Measurements from ENCODE around the gene ARID5B.

DNA sequence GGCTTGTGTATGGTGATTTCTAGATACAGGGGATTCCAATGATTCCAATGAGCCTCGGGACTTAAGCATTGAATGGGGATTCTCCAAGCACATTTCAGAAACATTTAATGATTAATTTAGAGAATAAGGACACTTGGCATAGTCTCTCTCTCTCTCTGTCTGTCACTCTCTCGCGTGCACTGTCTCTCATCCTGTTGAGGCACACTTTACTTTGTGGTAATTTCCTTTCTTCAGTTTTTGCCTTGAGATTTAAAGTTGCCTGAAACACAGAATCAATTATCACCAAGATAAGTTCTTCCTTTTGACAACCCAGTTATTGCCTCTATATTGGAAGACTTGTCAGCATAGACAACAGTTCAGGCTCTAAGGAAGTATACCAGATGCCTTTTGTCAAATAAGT, 131.6 kb downstream of the ARID5B start:
- TF ChIP-seq, protein P1, sequence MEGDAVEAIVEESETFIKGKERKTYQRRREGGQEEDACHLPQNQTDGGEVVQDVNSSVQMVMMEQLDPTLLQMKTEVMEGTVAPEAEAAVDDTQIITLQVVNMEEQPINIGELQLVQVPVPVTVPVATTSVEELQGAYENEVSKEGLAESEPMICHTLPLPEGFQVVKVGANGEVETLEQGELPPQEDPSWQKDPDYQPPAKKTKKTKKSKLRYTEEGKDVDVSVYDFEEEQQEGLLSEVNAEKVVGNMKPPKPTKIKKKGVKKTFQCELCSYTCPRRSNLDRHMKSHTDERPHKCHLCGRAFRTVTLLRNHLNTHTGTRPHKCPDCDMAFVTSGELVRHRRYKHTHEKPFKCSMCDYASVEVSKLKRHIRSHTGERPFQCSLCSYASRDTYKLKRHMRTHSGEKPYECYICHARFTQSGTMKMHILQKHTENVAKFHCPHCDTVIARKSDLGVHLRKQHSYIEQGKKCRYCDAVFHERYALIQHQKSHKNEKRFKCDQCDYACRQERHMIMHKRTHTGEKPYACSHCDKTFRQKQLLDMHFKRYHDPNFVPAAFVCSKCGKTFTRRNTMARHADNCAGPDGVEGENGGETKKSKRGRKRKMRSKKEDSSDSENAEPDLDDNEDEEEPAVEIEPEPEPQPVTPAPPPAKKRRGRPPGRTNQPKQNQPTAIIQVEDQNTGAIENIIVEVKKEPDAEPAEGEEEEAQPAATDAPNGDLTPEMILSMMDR (IDR thresholded peaks at IDR 0.05; ENCODE audit: borderline replicate concordance, extremely low read depth, low read length, poor library complexity, severe bottlenecking) = no peak
- TF ChIP-seq EZH2 (IDR thresholded peaks at IDR 0.05; ENCODE audit: borderline replicate concordance, low read depth, low read length, severe bottlenecking) = no peak
